ENCODE results near the gene NCK1. TPM values are rescaled to one million over a fixed set of nuclear protein-coding genes. Genes with fewer than 3 reads are reported as not detected.

Gene NCK1
- total and polyA plus RNA-seq, 9 of the 15 experiments (the other 6 are each of a cell fraction or from before 2014, with no cell fraction given): 17.3 to 30.5 (median 25.0) TPM

- peak; percentile 94 for TF ChIP-seq REST (IDR thresholded peaks at IDR 0.05; ENCODE audit: borderline replicate concordance)
- TF ChIP-seq REST (CRISPR knock-in tag; IDR thresholded peaks at IDR 0.05; ENCODE audit: low read depth): peak; percentile 91
- TF ChIP-seq EHMT2 (IDR thresholded peaks at IDR 0.05): peak; percentile 80
- TF ChIP-seq E2F5 (CRISPR knock-in tag; IDR thresholded peaks at IDR 0.05): peak; percentile 43; the same call in 1 of the 2 replicates
- TF ChIP-seq POLR2B (IDR thresholded peaks at IDR 0.05; ENCODE audit: low read depth, partially characterized antibody): no peak
- 0 out of 2 replicates have a peak, but pooled peaks have one; percentile 36 for TF ChIP-seq MEF2D (tag; conservative IDR thresholded peaks at IDR 0.05; ENCODE audit: low read depth)
- no peak for TF ChIP-seq PBX2 (CRISPR knock-in tag; IDR thresholded peaks at IDR 0.05; ENCODE audit: low read depth)
- TF ChIP-seq PBX2 (tag; conservative IDR thresholded peaks at IDR 0.05; ENCODE audit: low read depth): no peak
These were observed 42.0 kb upstream of the NCK1 start (continued) for GRCh38 chr3:136819731-136820679.
